ENCODE data around the gene PDZRN4.

PDZRN4 gene

DNA sequence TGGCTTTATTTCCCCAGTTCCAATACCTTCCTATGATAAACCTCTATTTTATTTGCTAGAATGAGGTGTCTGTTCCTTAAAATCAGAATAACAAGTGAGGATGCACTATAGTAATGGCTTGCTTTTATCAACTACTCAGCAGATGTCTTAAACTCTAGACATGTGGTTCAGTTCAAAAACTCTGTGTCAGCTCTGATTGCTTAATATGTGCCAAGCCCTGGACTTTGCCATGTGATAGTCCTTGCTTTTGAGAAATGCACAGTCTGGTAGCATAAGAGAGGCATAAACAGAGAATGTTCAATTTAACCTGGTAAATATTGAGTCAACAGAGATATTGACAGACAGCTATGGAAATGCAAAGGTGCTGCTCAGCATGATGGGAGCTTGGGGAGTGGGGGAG is 254.8 kb downstream of the PDZRN4 start:
- DNase-seq (ENCODE audit: low read depth), result no peak
- H3K4me3 ChIP-seq (ENCODE audit: low read depth, low read length), result no peak overlapping the region
- TF ChIP-seq, protein P1, sequence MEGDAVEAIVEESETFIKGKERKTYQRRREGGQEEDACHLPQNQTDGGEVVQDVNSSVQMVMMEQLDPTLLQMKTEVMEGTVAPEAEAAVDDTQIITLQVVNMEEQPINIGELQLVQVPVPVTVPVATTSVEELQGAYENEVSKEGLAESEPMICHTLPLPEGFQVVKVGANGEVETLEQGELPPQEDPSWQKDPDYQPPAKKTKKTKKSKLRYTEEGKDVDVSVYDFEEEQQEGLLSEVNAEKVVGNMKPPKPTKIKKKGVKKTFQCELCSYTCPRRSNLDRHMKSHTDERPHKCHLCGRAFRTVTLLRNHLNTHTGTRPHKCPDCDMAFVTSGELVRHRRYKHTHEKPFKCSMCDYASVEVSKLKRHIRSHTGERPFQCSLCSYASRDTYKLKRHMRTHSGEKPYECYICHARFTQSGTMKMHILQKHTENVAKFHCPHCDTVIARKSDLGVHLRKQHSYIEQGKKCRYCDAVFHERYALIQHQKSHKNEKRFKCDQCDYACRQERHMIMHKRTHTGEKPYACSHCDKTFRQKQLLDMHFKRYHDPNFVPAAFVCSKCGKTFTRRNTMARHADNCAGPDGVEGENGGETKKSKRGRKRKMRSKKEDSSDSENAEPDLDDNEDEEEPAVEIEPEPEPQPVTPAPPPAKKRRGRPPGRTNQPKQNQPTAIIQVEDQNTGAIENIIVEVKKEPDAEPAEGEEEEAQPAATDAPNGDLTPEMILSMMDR (IDR thresholded peaks at IDR 0.05; ENCODE audit: low read depth, low read length, missing control alignments), result no peak
- in situ Hi-C loops (cut with HindIII; ENCODE audit: low sequenced_read_pairs), result no loop called here

DNA sequence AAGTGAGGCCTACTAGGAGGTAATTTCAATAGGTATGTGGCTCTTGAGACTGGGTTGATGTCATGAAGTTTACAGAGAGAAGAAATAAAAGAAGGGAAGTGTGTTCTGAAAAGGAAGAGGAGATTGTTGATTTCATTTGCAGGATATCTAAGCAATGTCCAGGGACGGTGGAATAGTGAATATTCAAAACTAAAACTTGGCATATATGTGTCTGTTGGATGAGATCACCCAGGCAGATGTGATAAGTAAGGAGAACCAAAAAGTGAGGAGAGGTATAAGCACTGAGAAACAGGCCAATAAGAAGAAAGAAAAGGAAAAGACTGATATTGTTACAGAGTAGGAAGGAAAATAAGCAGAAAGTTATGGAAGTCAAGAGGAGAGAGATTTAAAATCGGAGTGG is 255.6 kb downstream of the PDZRN4 start:
- TF ChIP-seq, protein P1 (IDR thresholded peaks at IDR 0.05; ENCODE audit: low read depth, low read length, missing control alignments), result no peak
- in situ Hi-C loops (cut with HindIII; ENCODE audit: low sequenced_read_pairs), result no loop called here
- H3K4me3 ChIP-seq (ENCODE audit: low read depth, low read length), result no peak overlapping the region
- DNase-seq (ENCODE audit: low read depth), result no peak

DNA sequence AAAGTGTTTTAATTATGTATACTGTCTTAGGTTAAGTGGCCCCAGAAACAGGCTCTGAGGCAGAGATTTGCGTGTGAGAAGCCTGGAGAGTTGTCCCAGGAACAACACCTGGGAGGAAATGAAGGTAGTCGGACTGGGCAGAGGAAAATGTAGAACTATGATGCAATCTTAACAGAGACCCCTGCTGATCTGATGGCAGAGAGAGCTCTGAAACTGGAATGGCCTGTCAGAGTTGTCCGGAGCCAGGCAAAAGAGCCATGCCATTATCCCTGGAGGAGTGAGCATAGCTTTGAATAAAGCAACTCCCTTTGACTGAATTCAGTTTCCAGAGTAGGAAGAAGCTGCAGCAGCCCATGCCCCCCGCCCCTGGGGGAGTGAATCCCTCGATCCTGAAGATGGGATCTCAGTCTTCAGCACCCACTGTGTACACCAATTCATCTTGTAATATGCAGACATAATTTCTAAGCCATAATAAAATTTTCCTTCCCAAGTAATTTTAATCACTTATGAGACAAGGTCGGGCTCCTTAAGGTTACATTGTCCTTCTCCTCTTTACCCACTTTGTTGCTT is 264.8 kb downstream of the PDZRN4 start:
- in situ Hi-C loops (cut with HindIII; ENCODE audit: low sequenced_read_pairs), result no loop called here
- TF ChIP-seq, protein P1 (IDR thresholded peaks at IDR 0.05; ENCODE audit: low read depth, low read length, missing control alignments), result no peak
- no peak overlapping the region for H3K4me3 ChIP-seq (ENCODE audit: low read depth, low read length)
- no peak for DNase-seq (ENCODE audit: low read depth)

DNA sequence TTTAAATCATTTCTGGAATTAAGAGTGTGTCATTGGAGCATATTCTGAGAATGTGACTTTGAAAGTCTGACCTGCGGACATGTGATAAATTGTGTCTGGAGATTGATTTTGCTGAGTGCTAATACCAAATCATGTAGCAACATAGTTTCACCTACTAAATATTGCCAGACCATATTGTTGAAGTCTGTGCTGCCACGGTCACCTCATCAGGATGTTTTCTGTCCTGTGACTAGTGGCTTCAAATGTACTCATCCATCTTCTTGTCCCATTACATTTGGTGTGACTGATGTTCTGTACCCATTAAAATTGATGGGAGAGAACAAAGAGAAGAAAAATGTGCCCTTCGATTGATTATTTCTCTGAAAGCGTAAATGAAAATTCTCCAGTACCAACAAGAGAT is 265.3 kb downstream of the PDZRN4 start:
- in situ Hi-C loops (cut with HindIII; ENCODE audit: low sequenced_read_pairs), result no loop called here
- H3K4me3 ChIP-seq (ENCODE audit: low read depth, low read length), result no peak overlapping the region
- TF ChIP-seq, protein P1 (IDR thresholded peaks at IDR 0.05; ENCODE audit: low read depth, low read length, missing control alignments), result no peak
- no peak for DNase-seq (ENCODE audit: low read depth)

DNA sequence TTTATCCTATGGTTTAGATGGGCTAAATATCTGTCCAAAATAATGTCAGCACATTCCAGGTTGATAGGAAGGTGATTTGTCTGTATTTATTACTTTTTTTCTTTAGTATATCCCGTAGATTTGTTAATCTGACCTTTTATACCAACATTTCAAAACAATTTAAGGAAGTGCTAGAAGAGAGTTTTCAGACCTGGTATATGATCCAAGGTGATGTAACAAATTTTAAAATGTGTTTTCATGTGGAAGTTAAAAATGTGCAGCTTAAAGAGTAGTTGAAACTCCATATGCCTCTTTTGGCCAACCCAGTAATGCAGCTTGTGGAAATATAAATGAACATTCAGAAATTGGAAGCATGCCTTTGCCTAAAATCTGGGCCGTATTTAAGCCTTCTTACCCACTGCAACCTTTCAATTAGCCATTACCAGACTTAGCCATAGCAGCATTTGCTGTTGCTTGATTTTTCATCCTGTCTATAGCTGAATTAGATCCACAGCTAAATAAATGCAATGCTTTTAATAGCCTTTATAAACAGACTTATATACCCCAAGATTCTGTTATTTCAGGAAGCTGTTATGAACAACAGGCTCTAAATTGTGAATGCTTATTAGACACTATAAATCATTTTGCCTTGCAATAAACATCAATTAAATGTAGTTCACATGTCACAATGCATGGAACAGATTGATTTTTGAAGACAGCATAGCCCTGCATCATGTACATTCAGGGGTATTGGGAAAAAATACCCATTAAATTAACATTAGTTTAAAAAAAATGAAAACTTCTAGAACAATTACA is 271.2 kb downstream of the PDZRN4 start:
- TF ChIP-seq, protein P1 (IDR thresholded peaks at IDR 0.05; ENCODE audit: low read depth, low read length, missing control alignments), result no peak
- in situ Hi-C loops (cut with HindIII; ENCODE audit: low sequenced_read_pairs), result no loop called here
- no peak for DNase-seq (ENCODE audit: low read depth)
- H3K4me3 ChIP-seq (ENCODE audit: low read depth, low read length), result no peak overlapping the region

DNA sequence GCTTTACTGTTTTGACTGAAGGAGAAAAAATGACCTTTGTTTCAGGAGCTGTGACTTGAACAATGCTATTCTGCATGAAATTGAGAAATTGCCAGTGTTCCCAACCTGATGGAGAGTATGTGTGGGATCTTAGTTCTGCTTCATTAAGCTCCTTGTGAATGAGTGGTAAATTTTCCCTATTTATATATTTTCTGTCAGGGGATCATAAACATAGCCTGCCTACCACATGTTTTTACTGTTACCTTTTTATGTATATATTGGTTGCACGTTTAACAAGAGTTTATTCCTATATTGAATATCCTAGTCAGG is 271.7 kb downstream of the PDZRN4 start:
- H3K4me3 ChIP-seq (ENCODE audit: low read depth, low read length), result no peak overlapping the region
- in situ Hi-C loops (cut with HindIII; ENCODE audit: low sequenced_read_pairs), result no loop called here
- TF ChIP-seq, protein P1 (IDR thresholded peaks at IDR 0.05; ENCODE audit: low read depth, low read length, missing control alignments), result no peak
- DNase-seq (ENCODE audit: low read depth), result no peak

Measured in astrocyte of the cerebellum (primary cell).